ENCODE results near the gene HBZ. TPM values are rescaled to one million over a fixed set of nuclear protein-coding genes. Genes with fewer than 3 reads are reported as not detected.

HBZ gene
- total and polyA plus RNA-seq, 9 of the 15 experiments (the other 6 are each of a cell fraction or from before 2014, with no cell fraction given) = 58.0 to 610 (median 113) TPM

- no peak for TF ChIP-seq AFF1 (IDR thresholded peaks at IDR 0.05; ENCODE audit: low read depth in 1 of 2, partially characterized antibody in 2 of 2)
- TF ChIP-seq ELK3 (CRISPR knock-in tag; IDR thresholded peaks at IDR 0.05) = no peak
- TF ChIP-seq ZNF398 (CRISPR knock-in tag; IDR thresholded peaks at IDR 0.05) = no peak
- peak; percentile 100 for TF ChIP-seq MGA (IDR thresholded peaks at IDR 0.05)
- peak; percentile 68 for TF ChIP-seq GATAD2B (IDR thresholded peaks at IDR 0.05; ENCODE audit: borderline replicate concordance)
- peak; percentile 93 for TF ChIP-seq PRMT5 (CRISPR knock-in tag; IDR thresholded peaks at IDR 0.05)
- no peak for TF ChIP-seq ZNF75A (CRISPR knock-in tag; IDR thresholded peaks at IDR 0.05)
These were observed 28.5 kb downstream of the HBZ start (continued) for GRCh38 chr16:180681-181564.
